GM12878 (cell line): ENCODE data around the gene ITPR3. TPM values are rescaled to one million over a fixed set of nuclear protein-coding genes. Genes with fewer than 3 reads are reported as not detected.

Experiments
- BACH1 ChIP-seq: fragments of 450-650 bp; IDR thresholded peaks from 2 replicates; pipeline ENCODE4 v1.6.1; 2017; ENCODE audit warnings: mild to moderate bottlenecking, borderline replicate concordance
- CBX5 ChIP-seq: sonication (generic); IDR thresholded peaks from 2 replicates; pipeline ENCODE4 v1.6.1; 2016; ENCODE audit warnings: low read depth, moderate library complexity, mild to moderate bottlenecking, inconsistent platforms
- CEBPZ ChIP-seq: fragments of 150-350 bp; IDR thresholded peaks from 2 replicates; pipeline ENCODE4 v1.6.1; 2016; ENCODE audit warnings: low read depth, low read length
- DPF2 ChIP-seq: fragments of 450-650 bp; IDR thresholded peaks from 2 replicates; pipeline ENCODE4 v1.6.1; 2017; ENCODE audit warnings: mild to moderate bottlenecking
- GATAD2B ChIP-seq: fragments of 450-650 bp; conservative IDR thresholded peaks from 2 replicates; pipeline ENCODE4 v1.6.1; 2017; ENCODE audit warnings: low read depth, mild to moderate bottlenecking, moderate library complexity
- HDAC6 ChIP-seq: fragments of 200-600 bp; sonication (generic); IDR thresholded peaks from one replicate; pipeline ENCODE4 v1.8.0; 2017; ENCODE audit warnings: antibody characterized with exemption; ENCODE audit not compliant: unreplicated experiment
- IKZF1 ChIP-seq: fragments of 450-650 bp; conservative IDR thresholded peaks from 2 replicates; pipeline ENCODE4 v1.6.1; 2017; ENCODE audit warnings: antibody characterized with exemption, mild to moderate bottlenecking
- LARP7 ChIP-seq: fragments of 450-650 bp; IDR thresholded peaks from 2 replicates; pipeline ENCODE4 v1.6.1; 2017; ENCODE audit warnings: mild to moderate bottlenecking
- MXI1 ChIP-seq: fragments of 150-350 bp; IDR thresholded peaks from 2 replicates; pipeline ENCODE4 v1.6.1; 2011; ENCODE audit warnings: low read depth, mild to moderate bottlenecking, inconsistent platforms, low read length, improper control_type of control experiment
- NR2F1 ChIP-seq: fragments of 450-650 bp; conservative IDR thresholded peaks from 2 replicates; pipeline ENCODE4 v1.6.1; 2017; ENCODE audit warnings: mild to moderate bottlenecking
- POLR2A ChIP-seq: IDR thresholded peaks from 2 replicates; pipeline ENCODE4 v1.6.1; 2011; ENCODE audit warnings: low read depth, mild to moderate bottlenecking, low read length
- SREBF1 ChIP-seq: IDR thresholded peaks from 2 replicates; pipeline ENCODE4 v1.6.1; 2012; ENCODE audit warnings: mild to moderate bottlenecking, low read length
- polyA plus RNA-seq, 11 experiments: library from polyadenylated mRNA; depleted of rRNA in 4 of 11; unstranded in 6 of 11; stranded (reverse) in 5 of 11; fragments of >200 nt; fragmentation: Nextera tagmentation in 4 of 11; fragmentation: Illumina TruSeq in 1 of 11; extraction: Ambion mirVana in 4 of 11; extraction: Trizol in 1 of 11; gene quantifications; 1 replicate in 1 of 11; 2 replicates in 10 of 11; pipeline versions ENCODE4 v1.2.1 to v1.2.3, GENCODE V29; 2011 to 2016; ENCODE audit warnings: inconsistent platforms in 2 of 11, missing spikeins in 2 of 11, low read depth in 1 of 11
- total RNA-seq, 4 experiments: library from RNA; depleted of rRNA in 3 of 4; stranded (reverse); fragments of >200 nt in 3 of 4; fragmentation: Illumina TruSeq in 1 of 4; extraction: Trizol in 1 of 4; gene quantifications; 2 replicates each; pipeline versions ENCODE4 v1.2.1 to v1.2.3, GENCODE V29; 2013 to 2021
- TF ChIP-seq, protein P1 (sequence below): fragments of 450-650 bp; conservative IDR thresholded peaks from 2 replicates; pipeline ENCODE4 v1.6.1; 2017; ENCODE audit warnings: mild to moderate bottlenecking, moderate library complexity

The ITPR3 gene
- total and polyA plus RNA-seq, 10 of the 15 experiments (the other 5 are each of a cell fraction or from before 2014, with no cell fraction given), result 0.32 to 34.0 (median 11.9) TPM

GRCh38 chr6:33620856-33621710 is at the start of gene ITPR3 (continued):
- TF ChIP-seq CEBPZ, result no peak
- TF ChIP-seq SREBF1, result no peak
- TF ChIP-seq MXI1, result peak; percentile 49; the same call in 1 of the 2 replicates
- TF ChIP-seq BACH1, result peak; percentile 53
- TF ChIP-seq NR2F1, result peak; percentile 14; the same call in 1 of the 2 replicates
- peak; percentile 72 for TF ChIP-seq POLR2A
- TF ChIP-seq, protein P1, sequence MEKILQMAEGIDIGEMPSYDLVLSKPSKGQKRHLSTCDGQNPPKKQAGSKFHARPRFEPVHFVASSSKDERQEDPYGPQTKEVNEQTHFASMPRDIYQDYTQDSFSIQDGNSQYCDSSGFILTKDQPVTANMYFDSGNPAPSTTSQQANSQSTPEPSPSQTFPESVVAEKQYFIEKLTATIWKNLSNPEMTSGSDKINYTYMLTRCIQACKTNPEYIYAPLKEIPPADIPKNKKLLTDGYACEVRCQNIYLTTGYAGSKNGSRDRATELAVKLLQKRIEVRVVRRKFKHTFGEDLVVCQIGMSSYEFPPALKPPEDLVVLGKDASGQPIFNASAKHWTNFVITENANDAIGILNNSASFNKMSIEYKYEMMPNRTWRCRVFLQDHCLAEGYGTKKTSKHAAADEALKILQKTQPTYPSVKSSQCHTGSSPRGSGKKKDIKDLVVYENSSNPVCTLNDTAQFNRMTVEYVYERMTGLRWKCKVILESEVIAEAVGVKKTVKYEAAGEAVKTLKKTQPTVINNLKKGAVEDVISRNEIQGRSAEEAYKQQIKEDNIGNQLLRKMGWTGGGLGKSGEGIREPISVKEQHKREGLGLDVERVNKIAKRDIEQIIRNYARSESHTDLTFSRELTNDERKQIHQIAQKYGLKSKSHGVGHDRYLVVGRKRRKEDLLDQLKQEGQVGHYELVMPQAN, result peak; percentile 52; the same call in 1 of the 2 replicates
- peak; percentile 70 for TF ChIP-seq IKZF1
- no peak for TF ChIP-seq CBX5
- peak; percentile 81 for TF ChIP-seq HDAC6
- peak; percentile 48 for TF ChIP-seq GATAD2B
- peak; percentile 53 for TF ChIP-seq DPF2
- TF ChIP-seq LARP7, result peak; percentile 68
- TF ChIP-seq, all 136 proteins: peak for 15
